Caki2 (cell line): ENCODE measurements around the gene MSI1. TPM values are rescaled to one million over a fixed set of nuclear protein-coding genes. Genes with fewer than 3 reads are reported as not detected.

Experiments used
- DNase-seq: peaks from one replicate; pipeline ENCODE4 v3.0.0-alpha.2; 2015; ENCODE audit warnings: low read depth
- in situ Hi-C: cut with HindIII; loops from 2 replicates; pipeline ENCODE4 v1.10.0; 2016; ENCODE audit warnings: low sequenced_read_pairs, low pct_unique_long_range_greater_than_20kb, mixed read lengths
- total RNA-seq: library from RNA; depleted of rRNA; stranded (reverse); fragments of >200 nt; shearing (Covaris generic); gene quantifications from 2 replicates; pipeline ENCODE4 v1.2.3, GENCODE V29; 2014; ENCODE audit warnings: low replicate concordance

Gene MSI1
- total RNA-seq, 1 experiment from 2014 or later: not detected

DNA sequence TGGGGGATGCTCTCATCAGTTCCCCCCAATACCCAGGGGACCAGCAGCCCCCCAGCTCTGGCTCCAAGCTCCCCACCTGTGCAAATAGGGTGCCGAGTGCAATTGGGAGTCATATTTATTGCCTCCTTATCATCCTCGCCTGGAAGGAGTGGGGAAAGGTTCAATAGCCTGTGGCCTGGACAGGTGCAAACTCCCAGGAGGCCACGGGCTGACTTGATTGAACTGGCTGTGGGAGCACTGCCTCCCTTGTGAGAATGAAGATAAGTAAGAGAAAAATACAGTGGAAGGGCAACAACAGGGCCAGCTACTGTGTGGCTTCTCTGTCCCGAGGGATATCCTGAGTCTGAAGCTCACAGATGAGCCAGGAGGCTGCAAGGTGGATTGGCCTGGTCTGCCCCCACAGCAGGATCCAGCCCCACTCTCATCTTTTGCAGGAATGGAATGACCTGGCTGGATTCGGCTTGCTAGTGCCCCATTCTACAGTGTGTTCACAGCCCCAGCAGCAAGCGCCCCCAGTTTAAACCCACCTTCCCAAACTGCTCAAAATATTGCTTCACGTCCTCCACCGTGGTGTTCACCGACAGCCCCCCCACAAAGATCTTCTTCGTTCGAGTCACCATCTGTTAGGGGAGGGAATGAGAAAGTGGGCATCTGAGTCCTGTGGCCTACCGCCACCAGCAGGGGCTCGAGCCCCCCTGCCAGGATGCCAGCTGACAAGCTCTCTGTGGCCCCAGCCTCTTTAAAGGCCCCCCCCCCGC is 6.3 kb downstream of the MSI1 start:
- no peak for DNase-seq
- in situ Hi-C loops: no loop called here

DNA sequence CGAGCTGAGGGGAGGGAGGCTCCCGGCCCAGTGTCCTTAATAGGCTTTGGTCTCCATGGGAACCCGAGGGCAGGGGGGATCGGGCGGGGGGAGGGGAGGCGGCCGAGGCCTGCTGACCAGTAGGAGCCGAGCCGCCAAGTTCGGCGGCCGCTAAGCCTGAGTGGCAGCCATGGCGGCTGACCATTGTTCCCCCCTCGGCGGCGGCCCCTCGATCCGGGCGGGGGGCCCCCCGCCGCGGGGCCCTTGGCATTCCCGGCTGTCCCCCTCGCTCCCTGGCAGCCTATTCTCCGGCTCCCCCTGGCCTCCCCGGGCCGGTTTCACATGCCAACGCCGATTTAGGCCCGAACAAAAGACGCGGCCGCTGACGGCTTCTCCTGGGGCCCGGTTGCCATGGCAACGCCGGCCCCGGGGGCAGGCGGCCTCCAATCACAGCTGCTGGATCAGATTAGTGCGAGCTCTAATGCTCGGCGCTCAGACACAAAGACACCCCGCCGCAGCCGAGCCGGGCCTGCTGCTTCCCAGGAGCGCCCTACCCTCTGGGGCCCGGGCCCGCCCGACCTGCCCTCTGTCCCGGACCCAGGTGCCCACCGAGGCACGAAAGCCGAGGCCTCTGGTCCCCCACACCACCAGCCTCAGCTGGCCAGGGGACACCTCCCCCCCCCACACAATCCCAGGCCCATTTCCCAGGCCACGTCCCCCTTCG is 7.3 kb downstream of the MSI1 start:
- DNase-seq: no peak

GRCh38 chr12:120359128-120359527 is 9.8 kb downstream of the MSI1 start:
- in situ Hi-C loops: no loop called here
- no peak for DNase-seq

More for the DNA sequence above, 7.3 kb downstream of the MSI1 start:
- in situ Hi-C loops: no loop called here

GRCh38 chr12:120358412-120359100 is 10.4 kb downstream of the MSI1 start:
- DNase-seq: no peak
- in situ Hi-C loops: no loop called here

DNA sequence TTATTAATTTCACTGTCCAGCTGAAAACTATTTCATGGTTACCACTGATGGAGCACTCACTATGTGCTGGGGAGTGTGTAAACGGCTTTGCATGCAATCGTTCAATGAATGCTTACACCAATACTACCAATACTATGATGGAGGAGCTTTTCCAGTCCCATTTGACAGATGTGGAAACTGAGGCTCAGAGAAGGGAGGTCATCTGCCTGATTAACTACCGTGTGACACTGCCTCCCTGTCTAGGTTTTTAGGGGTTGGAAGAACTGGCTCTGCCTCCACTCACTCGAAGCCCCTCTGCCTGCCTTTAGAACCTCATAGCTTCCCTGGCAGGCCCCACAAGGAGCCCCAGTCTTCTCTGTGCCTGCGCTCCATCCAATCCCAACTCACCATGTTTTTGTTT is 11.9 kb downstream of the MSI1 start:
- in situ Hi-C loops: no loop called here
- no peak for DNase-seq

DNA sequence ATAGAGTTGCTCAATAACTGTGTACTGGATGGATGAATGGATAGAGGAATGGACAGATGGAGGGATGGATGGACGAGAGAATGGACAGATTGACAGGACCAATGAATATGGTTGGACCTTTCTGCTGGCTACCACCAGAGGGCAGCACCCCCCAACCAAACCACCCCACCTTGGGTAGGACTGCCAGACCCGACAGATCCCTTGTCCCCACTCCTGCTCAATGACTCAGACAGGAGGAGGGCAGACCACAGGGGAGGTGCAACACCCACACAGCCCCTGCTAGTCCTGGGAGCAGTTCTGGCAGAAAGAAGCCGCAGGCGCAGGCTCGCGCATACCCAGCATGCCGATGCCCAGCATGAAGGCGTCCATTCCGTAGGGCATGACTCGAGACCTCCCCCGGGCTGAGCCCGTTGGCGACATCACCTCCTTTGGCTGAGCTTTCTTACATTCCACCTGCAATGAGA is 12.4 kb downstream of the MSI1 start:
- DNase-seq: peak; percentile 92
- in situ Hi-C loops: no loop called here

DNA sequence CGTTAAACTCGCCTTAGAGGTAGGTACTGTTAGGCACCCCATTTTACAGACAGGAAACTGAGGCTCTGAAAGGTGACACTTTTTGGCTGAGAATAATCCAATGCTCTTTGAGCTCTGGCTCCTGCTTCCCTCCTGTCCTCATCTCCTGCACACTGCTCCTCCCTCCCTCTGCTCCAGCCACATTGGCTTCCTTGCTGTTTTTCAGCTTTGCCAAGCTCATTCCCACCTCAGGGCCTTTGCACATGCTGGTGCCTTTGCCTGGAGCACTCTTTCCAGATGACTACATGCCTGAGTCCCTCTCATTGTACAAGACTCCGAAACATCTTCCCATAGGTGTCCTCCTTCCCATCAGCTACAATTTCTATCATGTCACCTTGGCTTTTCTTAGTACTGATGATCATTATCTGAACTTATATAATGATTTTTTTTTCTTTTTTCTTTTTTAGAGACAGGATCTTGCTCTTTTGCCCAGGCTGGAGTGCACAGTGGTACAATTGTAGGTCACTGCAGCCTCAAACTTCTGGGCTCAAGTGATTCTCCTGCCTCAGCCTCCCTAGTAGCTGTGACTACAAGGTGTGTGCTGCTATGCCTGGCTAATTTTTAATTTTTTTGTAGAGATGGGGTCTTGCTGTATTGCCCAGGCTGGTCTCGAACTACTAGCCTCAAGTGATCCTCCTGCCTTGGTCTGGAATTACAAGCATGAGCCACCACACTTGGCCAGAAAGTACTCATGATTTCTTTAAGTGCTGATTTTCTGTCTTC is 15.2 kb downstream of the MSI1 start:
- in situ Hi-C loops: no loop called here
- DNase-seq: no peak

GRCh38 chr12:120353136-120353535 is 15.8 kb downstream of the MSI1 start:
- in situ Hi-C loops: no loop called here
- DNase-seq: no peak

DNA sequence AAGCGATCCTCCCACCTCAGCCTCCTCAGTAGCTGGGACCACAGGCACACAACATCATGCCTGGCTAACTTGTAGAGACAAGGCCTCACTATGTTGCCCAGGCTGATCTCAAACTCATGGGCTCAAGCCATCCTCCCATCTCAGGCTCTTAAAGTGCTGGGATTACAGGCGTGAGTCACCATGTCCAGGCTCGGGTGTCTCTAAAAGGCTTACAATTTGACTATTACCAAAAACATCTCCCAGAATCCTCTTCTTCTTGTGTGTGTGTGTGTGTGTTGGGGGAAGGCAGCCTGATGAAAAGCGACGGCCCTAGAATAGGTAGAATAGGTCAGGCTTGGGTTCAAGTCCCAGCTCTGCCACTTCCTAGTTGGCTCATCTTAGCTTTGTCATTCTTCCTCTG is 16.8 kb downstream of the MSI1 start:
- DNase-seq: no peak
- in situ Hi-C loops: no loop called here

- in situ Hi-C loops: no loop called here
- DNase-seq: no peak
Measured at GRCh38 chr12:120350576-120351350, 18.2 kb downstream of the MSI1 start.

DNA sequence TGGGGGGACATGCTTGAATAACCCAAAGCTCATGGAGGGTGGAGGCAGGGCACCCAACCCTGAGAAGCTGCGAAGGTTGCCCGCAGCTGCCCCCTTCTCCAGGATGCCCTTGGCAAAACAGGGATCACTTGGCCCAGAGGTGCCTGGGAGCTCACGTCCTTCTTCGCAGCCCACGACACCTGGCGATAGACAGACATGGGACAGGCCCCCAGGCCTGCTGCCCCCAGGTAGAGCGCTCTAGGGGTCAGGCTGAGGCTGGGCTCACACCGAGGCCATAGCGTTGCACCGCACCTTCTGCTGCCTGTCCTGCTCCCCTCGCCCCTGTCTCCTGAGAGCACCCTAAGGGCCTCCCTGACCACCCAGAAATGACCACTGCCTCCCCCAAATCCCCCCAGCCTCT is 21.2 kb downstream of the MSI1 start:
- in situ Hi-C loops: no loop called here
- DNase-seq: no peak

DNA sequence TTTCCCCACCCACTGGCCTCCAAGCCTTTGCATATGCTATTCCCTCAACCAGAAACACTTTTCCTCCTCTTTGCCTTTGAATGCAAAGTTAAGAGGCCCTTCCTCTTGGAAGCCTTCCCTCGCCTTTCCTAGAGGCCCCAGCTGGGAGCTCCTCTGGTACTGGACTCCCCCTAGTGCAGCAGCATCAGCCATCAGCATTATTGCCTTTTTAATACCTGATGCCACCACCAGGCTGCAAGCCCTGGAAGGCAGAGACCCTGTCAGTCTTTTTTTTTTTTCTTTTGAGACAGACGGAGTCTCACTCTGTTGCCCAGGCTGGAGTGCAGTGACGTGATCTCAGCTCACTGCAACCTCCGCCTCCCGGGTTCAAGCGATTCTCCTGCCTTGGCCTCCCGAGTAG is 22.3 kb downstream of the MSI1 start:
- DNase-seq: no peak
- in situ Hi-C loops: no loop called here

GRCh38 chr12:120346031-120346430 is 22.9 kb downstream of the MSI1 start:
- in situ Hi-C loops: no loop called here

GRCh38 chr12:120343692-120344091 is 25.3 kb downstream of the MSI1 start:
- in situ Hi-C loops: no loop called here

More at GRCh38 chr12:120346031-120346430, 22.9 kb downstream of the MSI1 start:
- no peak for DNase-seq

DNA sequence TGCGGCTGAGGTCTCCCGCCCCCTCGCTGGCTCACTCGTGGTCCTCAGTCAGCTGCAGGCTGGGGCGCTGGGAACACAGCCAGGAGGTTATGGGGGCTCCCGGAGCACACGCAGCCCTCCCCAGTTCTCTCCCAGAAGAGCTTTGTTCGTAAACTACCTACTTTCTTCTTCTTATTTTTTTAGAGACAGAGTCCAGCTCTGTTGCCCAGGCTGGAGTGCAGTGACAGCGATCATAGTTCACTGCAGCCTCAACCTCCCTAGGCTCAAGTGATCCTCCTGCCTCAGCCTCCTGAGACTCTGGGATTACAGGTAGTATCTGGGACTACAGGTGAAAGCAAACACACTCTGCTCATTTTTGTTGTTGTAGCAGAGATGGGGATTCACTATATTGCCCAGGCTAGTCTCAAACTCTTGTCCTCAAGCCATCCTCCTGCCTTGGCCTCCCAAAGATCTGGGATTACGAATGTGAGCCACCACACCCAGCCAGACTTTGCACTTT is 25.9 kb downstream of the MSI1 start:
- in situ Hi-C loops: no loop called here
- DNase-seq: no peak

More at GRCh38 chr12:120343692-120344091, 25.3 kb downstream of the MSI1 start:
- DNase-seq: no peak

DNA sequence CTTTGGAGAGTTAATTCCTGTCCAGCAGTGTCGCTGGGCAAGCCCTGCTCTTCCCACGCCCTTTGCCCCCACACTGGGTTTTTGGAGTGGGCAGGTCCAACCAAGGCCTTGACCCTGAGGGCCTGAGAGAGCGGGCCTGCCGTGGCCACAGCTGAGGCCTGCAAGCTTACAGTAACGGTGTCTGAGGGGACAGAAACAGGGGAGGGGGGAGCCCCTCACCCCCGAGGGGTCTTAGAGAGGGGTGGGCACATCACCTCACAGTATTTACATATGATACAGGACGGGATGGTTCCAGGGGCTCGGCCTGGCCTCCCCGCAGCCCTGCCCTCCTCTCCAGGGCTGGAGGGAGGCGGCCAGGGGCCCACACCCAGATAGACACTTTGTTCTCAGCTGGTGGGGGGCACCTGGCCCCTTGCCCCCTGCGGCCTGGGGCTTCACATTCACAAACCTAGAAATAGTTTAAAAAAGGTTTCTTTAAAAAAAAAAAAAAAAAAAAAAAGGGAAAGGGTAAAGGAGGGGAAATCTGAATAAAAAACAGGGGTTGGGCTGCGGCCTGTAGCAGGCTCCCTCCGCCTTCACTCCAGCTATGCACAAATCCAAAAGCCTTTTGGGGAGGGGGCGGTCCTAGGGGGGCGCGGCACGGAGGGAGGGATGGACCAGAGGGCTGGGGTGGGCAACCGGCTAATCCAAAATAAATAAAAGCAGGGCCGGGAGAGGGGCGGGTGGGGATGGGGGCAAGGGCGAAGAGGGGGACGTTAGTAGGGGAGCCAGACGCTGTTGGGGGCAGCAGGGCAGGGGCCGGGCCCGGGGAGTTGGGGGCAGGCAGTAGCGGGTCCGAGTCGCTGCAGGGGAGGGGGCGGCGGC is 26.6 kb downstream of the MSI1 start:
- no peak for DNase-seq
- in situ Hi-C loops: no loop called here

GRCh38 chr12:120339256-120339655 is 29.7 kb downstream of the MSI1 start:
- in situ Hi-C loops: no loop called here

More at GRCh38 chr12:120339256-120339655, 29.7 kb downstream of the MSI1 start:
- no peak for DNase-seq
